ENCODE results near the gene ANGPTL8.

The ANGPTL8 gene

GRCh38 chr19:11239377-11240000 lies at the start of gene ANGPTL8:
Gene ANGPTL8, plus strand, starts transcription at chr19:11239619. Its CDS starts 19 bp downstream, at chr19:11239638.
- DNase-seq (ENCODE audit: low read depth), result no peak
- TF ChIP-seq CTCF (conservative IDR thresholded peaks at IDR 0.05; ENCODE audit: low read length), result no peak
- H3K4me3 ChIP-seq (ENCODE audit: low read length), result no peak within 1 kb of the TSS

- TF ChIP-seq CTCF (conservative IDR thresholded peaks at IDR 0.05; ENCODE audit: low read length), result no peak
- H3K4me3 ChIP-seq (ENCODE audit: low read length), result no peak overlapping the region
- DNase-seq (ENCODE audit: low read depth), result no peak
These were observed 48.9 kb upstream of the ANGPTL8 start for GRCh38 chr19:11190501-11190900.

DNA sequence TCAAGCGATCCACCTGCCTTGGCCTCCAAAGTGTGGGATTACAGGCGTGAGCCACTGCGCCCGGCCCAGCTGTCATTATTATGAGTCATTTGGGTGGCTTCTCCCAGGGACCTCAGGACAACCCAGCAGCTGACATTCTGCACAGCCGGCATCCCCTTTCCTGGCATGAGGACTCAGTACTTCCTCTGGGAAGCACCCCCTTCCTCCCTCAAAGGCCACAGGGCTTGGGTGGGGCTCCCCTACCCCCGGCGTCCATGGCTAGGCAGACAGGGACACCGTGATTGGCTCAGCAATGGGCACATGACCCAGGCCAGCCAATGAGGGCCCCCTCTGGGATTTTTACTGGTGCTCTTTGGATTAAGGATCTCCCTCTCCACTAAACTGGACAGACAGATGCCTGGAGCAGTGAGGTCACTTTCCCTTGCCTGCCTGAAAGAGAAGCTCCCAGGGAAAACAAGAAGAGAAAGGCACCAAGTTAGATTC lies 48.1 kb upstream of the ANGPTL8 start:
- no peak for TF ChIP-seq CTCF (conservative IDR thresholded peaks at IDR 0.05; ENCODE audit: low read length)
- H3K4me3 ChIP-seq (ENCODE audit: low read length), result no peak overlapping the region
- peak; percentile 61 for DNase-seq (ENCODE audit: low read depth)

GRCh38 chr19:11191934-11192333 lies 47.5 kb upstream of the ANGPTL8 start:
- no peak overlapping the region for H3K4me3 ChIP-seq (ENCODE audit: low read length)
- no peak for DNase-seq (ENCODE audit: low read depth)
- TF ChIP-seq CTCF (conservative IDR thresholded peaks at IDR 0.05; ENCODE audit: low read length), result no peak

DNA sequence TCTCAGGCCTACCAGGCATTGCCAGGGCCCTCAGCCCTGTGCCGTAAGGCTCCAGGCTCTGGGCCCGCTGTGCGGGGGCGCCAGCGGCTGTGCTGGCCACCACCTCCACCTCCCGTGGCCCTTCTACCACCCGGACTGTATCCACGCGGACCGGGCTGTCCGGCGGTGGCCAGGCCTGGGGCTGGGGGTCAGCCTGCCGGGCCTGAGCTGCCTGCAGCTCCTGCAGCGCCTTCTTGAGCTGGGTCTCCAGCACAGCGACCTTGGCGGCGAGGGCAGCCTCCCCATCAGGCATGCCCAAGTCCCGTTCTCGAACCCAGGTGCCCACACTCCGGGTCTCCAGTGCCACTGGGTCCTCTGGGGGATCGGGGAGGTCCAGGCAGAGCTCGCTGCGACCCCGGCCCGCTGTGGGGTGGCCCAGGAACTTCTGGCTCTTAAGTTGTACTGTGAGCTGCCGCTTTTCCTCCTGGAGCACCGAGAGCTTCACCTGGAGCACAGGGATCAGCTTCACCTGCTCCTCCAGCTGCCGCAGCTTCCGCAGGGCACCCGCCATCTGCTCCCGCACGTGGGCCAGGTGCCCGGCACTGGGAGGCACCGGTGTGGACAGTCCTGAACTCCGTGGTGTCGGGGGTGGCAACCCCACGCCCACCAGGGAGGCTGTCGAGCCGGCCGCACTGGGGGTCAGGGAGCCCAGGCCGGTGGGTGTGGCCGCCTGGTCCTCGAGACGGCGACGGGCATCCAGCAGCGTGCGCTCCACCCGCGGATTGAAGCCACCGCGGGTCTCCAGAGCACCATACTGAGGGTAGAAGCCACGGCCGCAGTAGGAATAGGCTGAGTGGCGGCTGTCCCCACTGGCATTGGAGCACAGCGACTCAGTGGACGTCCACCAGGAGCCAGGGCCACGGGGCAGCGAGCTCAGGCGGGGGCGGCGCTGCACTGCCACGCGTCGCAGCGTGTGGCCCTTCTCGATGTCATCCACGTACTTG lies 46.2 kb upstream of the ANGPTL8 start:
- TF ChIP-seq CTCF (conservative IDR thresholded peaks at IDR 0.05; ENCODE audit: low read length), result no peak
- DNase-seq (ENCODE audit: low read depth), result no peak
- no peak overlapping the region for H3K4me3 ChIP-seq (ENCODE audit: low read length)

- no peak for TF ChIP-seq CTCF (conservative IDR thresholded peaks at IDR 0.05; ENCODE audit: low read length)
- peak overlapping the region; percentile 22; the same call in 1 of the 2 replicates for H3K4me3 ChIP-seq (ENCODE audit: low read length)
- no peak for DNase-seq (ENCODE audit: low read depth)
These were observed 45.2 kb upstream of the ANGPTL8 start for GRCh38 chr19:11194173-11194572.

Measured in AG10803 (cell line).